ENCODE results near the gene ALAD. TPM values are rescaled to one million over a fixed set of nuclear protein-coding genes. Genes with fewer than 3 reads are reported as not detected.

The ALAD gene
- total RNA-seq, 1 donor from 2014 or later, result 75.6 TPM

GRCh38 chr9:113361304-113362018, 39.6 kb downstream of the ALAD start:
- peaks cover 2% of the 10 kb centered on the region for H3K27me3 ChIP-seq (ENCODE audit: low read depth)
- intact Hi-C loops (cut with micrococcal nuclease), result no loop called here
- peaks cover 10% of the 10 kb centered on the region for H3K4me1 ChIP-seq
- no peaks in the 10 kb centered on the region for H3K9me3 ChIP-seq (replicated peaks)
- H3K4me3 ChIP-seq, result no peak overlapping the region
- no peak overlapping the region for H3K27ac ChIP-seq (replicated peaks)
- no peak for DNase-seq
- no peak for TF ChIP-seq CTCF (IDR thresholded peaks at IDR 0.05; ENCODE audit: borderline replicate concordance)
- H3K36me3 ChIP-seq, result no peaks in the 10 kb centered on the region

GRCh38 chr9:113360242-113360842, 40.7 kb downstream of the ALAD start:
- intact Hi-C loops (cut with micrococcal nuclease), result no loop called here
- no peaks in the 10 kb centered on the region for H3K9me3 ChIP-seq (replicated peaks)
- DNase-seq, result no peak

GRCh38 chr9:113359385-113359784, 41.7 kb downstream of the ALAD start:
- intact Hi-C loops (cut with micrococcal nuclease), result no loop called here
- TF ChIP-seq CTCF (IDR thresholded peaks at IDR 0.05; ENCODE audit: borderline replicate concordance), result no peak
- Histone ChIP-seq H3K27me3 (ENCODE audit: low read depth) (peaks cover 20% of the 10 kb centered on the region), H3K4me3 (no peak overlapping the region), H3K36me3 (no peaks in the 10 kb centered on the region), H3K9me3 (replicated peaks) (no peaks in the 10 kb centered on the region), H3K4me1 (no peaks in the 10 kb centered on the region), H3K27ac (replicated peaks) (no peak overlapping the region)
- DNase-seq, result no peak

More at GRCh38 chr9:113360242-113360842, 40.7 kb downstream of the ALAD start:
- no peak overlapping the region for H3K4me3 ChIP-seq
- no peaks in the 10 kb centered on the region for H3K36me3 ChIP-seq
- no peak overlapping the region for H3K27ac ChIP-seq (replicated peaks)
- no peak for TF ChIP-seq CTCF (IDR thresholded peaks at IDR 0.05; ENCODE audit: borderline replicate concordance)
- peaks cover 9% of the 10 kb centered on the region for H3K4me1 ChIP-seq
- H3K27me3 ChIP-seq (ENCODE audit: low read depth), result peaks cover 13% of the 10 kb centered on the region

GRCh38 chr9:113356686-113357292, 44.3 kb downstream of the ALAD start:
- no peak overlapping the region for H3K27ac ChIP-seq (replicated peaks)
- no peaks in the 10 kb centered on the region for H3K4me1 ChIP-seq
- no peak for DNase-seq
- H3K4me3 ChIP-seq, result no peak overlapping the region
- H3K9me3 ChIP-seq (replicated peaks), result no peaks in the 10 kb centered on the region
- H3K36me3 ChIP-seq, result no peaks in the 10 kb centered on the region
- H3K27me3 ChIP-seq (ENCODE audit: low read depth), result peaks cover 45% of the 10 kb centered on the region
- intact Hi-C loops (cut with micrococcal nuclease), result no loop called here
- no peak for TF ChIP-seq CTCF (IDR thresholded peaks at IDR 0.05; ENCODE audit: borderline replicate concordance)

GRCh38 chr9:113355040-113355596, 46.0 kb downstream of the ALAD start:
- no peak overlapping the region for H3K4me3 ChIP-seq

More at GRCh38 chr9:113355040-113355596, 46.0 kb downstream of the ALAD start:
- no peak for TF ChIP-seq CTCF (IDR thresholded peaks at IDR 0.05; ENCODE audit: borderline replicate concordance)
- no peak for DNase-seq
- intact Hi-C loops (cut with micrococcal nuclease), result no loop called here
- no peak overlapping the region for H3K27ac ChIP-seq (replicated peaks)
- no peaks in the 10 kb centered on the region for H3K9me3 ChIP-seq (replicated peaks)
- peaks cover 5% of the 10 kb centered on the region for H3K4me1 ChIP-seq
- no peaks in the 10 kb centered on the region for H3K36me3 ChIP-seq
- H3K27me3 ChIP-seq (ENCODE audit: low read depth), result peaks cover 62% of the 10 kb centered on the region

All from left ventricle myocardium inferior (tissue), 1 donor.